Tongue (tissue), 2 donors: ENCODE data around the gene ZNF512. TPM values are rescaled to one million over a fixed set of nuclear protein-coding genes. Genes with fewer than 3 reads are reported as not detected.
"Not testable (repeated sequence)": the region's sequence is repeated elsewhere in the genome, so short reads cannot be mapped to it uniquely, and the experiment has no call there.

Source experiments
- DNase-seq: peaks from one replicate; pipeline ENCODE4 v3.0.0-alpha.2; 2015
- total RNA-seq: library from RNA; depleted of rRNA; stranded (reverse); fragments of >200 nt; gene quantifications from one replicate; pipeline ENCODE4 v1.2.3, GENCODE V29; 2014

ZNF512 gene
- 62.3 TPM for total RNA-seq

GRCh38 chr2:27582695-27583389, at the start of gene ZNF512:
ZNF512 (plus strand) TSS chr2:27583042; CDS start chr2:27583113, 71 bp downstream.
- DNase-seq: peak; percentile 95

GRCh38 chr2:27537287-27537686, 45.6 kb upstream of the ZNF512 start:
- DNase-seq: no peak

- DNase-seq: not testable (repeated sequence)
These were observed 43.9 kb upstream of the ZNF512 start for GRCh38 chr2:27538839-27539450.

- DNase-seq: not testable (repeated sequence)
These were observed 43.2 kb upstream of the ZNF512 start for GRCh38 chr2:27539649-27540048.

- DNase-seq: no peak
These were observed 38.6 kb upstream of the ZNF512 start for GRCh38 chr2:27544143-27544821.

GRCh38 chr2:27545348-27546141, 37.3 kb upstream of the ZNF512 start:
- DNase-seq: no peak

- DNase-seq: no peak
These were observed 33.5 kb upstream of the ZNF512 start for GRCh38 chr2:27549303-27549702.

- no peak for DNase-seq
These were observed 31.3 kb upstream of the ZNF512 start for GRCh38 chr2:27551514-27551913.

- DNase-seq: no peak
These were observed 29.9 kb upstream of the ZNF512 start for GRCh38 chr2:27552941-27553340.

- not testable (repeated sequence) for DNase-seq
These were observed 28.4 kb upstream of the ZNF512 start for GRCh38 chr2:27554451-27554850.

- no peak for DNase-seq
These were observed 23.6 kb upstream of the ZNF512 start for GRCh38 chr2:27559228-27559627.

GRCh38 chr2:27561060-27561459, 21.8 kb upstream of the ZNF512 start:
- no peak for DNase-seq

- DNase-seq: no peak
These were observed 16.2 kb upstream of the ZNF512 start for GRCh38 chr2:27566628-27567027.

GRCh38 chr2:27569398-27569797, 13.4 kb upstream of the ZNF512 start:
- no peak for DNase-seq

- no peak for DNase-seq
These were observed 11.6 kb upstream of the ZNF512 start for GRCh38 chr2:27571197-27571596.

GRCh38 chr2:27571681-27572080, 11.2 kb upstream of the ZNF512 start:
- no peak for DNase-seq

- no peak for DNase-seq
These were observed 10.4 kb upstream of the ZNF512 start for GRCh38 chr2:27572439-27572838.

GRCh38 chr2:27572998-27573429, 9.8 kb upstream of the ZNF512 start:
- DNase-seq: no peak

GRCh38 chr2:27573452-27573851, 9.4 kb upstream of the ZNF512 start:
- peak; percentile 88 for DNase-seq

GRCh38 chr2:27581417-27582128, 1.3 kb upstream of the ZNF512 start:
- no peak for DNase-seq

- peak; percentile 1 for DNase-seq
These were observed 630 bp upstream of the ZNF512 start for GRCh38 chr2:27582129-27582694.
